HepG2 (cell line): ENCODE results near the gene EPN2. TPM values are rescaled to one million over a fixed set of nuclear protein-coding genes. Genes with fewer than 3 reads are reported as not detected.

Experiments
- AGO1 ChIP-seq: fragments of 200-400 bp; formaldehyde crosslinking; IDR thresholded peaks from 2 replicates; pipeline ENCODE4 v1.6.1; 2017; ENCODE audit warnings: mild to moderate bottlenecking, low read depth, low read length, moderate library complexity; ENCODE audit not compliant: poor library complexity, severe bottlenecking
- BCL6 ChIP-seq: IDR thresholded peaks from 2 replicates; pipeline ENCODE4 v1.6.1; 2016; ENCODE audit warnings: missing genetic modification reagents, missing compliant biosample characterization
- CBX5 ChIP-seq: sonication (generic); formaldehyde crosslinking; IDR thresholded peaks from 2 replicates; pipeline ENCODE4 v1.4.0; 2020; ENCODE audit warnings: missing genetic modification reagents, borderline replicate concordance
- HNF4A ChIP-seq: sonication (generic); formaldehyde crosslinking; IDR thresholded peaks from 2 replicates; pipeline ENCODE4 v1.4.0; 2020; ENCODE audit warnings: missing genetic modification reagents
- ISL2 ChIP-seq: sonication (generic); formaldehyde crosslinking; IDR thresholded peaks from 2 replicates; pipeline ENCODE4 v1.5.0; 2020; ENCODE audit warnings: missing genetic modification reagents
- MAZ ChIP-seq, 2 experiments: sonication (generic) in 1 of 2; formaldehyde crosslinking in 1 of 2; IDR thresholded peaks; 2 replicates each; pipeline versions ENCODE4 v1.5.0 to v1.6.1; 2012 to 2020; ENCODE audit warnings: low read depth in 2 of 2, mild to moderate bottlenecking in 2 of 2, borderline replicate concordance in 1 of 2, improper control_type of control experiment in 1 of 2, low read length in 1 of 2, missing genetic modification reagents in 1 of 2, moderate library complexity in 1 of 2
- MTA1 ChIP-seq: sonication (generic); formaldehyde crosslinking; IDR thresholded peaks from 2 replicates; pipeline ENCODE4 v1.4.0; 2020; ENCODE audit warnings: missing genetic modification reagents, mild to moderate bottlenecking, borderline replicate concordance
- NBN ChIP-seq: fragments of 450-650 bp; conservative IDR thresholded peaks from 2 replicates; pipeline ENCODE4 v1.6.1; 2017
- NFAT5 ChIP-seq: sonication (generic); formaldehyde crosslinking; IDR thresholded peaks from 2 replicates; pipeline ENCODE4 v1.4.0; 2020; ENCODE audit warnings: missing genetic modification reagents
- PCBP2 ChIP-seq: fragments of 200-400 bp; formaldehyde crosslinking; optimal IDR thresholded peaks from 2 replicates; pipeline ENCODE3; 2018; ENCODE audit warnings: low read length, low read depth; ENCODE audit not compliant: poor library complexity, severe bottlenecking
- RBFOX2 ChIP-seq: fragments of 200-400 bp; formaldehyde crosslinking; IDR thresholded peaks from 2 replicates; pipeline ENCODE4 v1.6.1; 2017; ENCODE audit warnings: low read depth, mild to moderate bottlenecking, low read length
- RXRA ChIP-seq: sonication (generic); formaldehyde crosslinking; IDR thresholded peaks from 2 replicates; pipeline ENCODE4 v1.5.1; 2020; ENCODE audit warnings: missing genetic modification reagents
- SOX5 ChIP-seq: IDR thresholded peaks from 2 replicates; pipeline ENCODE4 v1.6.1; 2016; ENCODE audit warnings: borderline replicate concordance
- UBTF ChIP-seq: sonication (generic); formaldehyde crosslinking; IDR thresholded peaks from 2 replicates; pipeline ENCODE4 v1.4.0; 2020; ENCODE audit warnings: mild to moderate bottlenecking, missing genetic modification reagents
- XBP1 ChIP-seq: sonication (generic); formaldehyde crosslinking; IDR thresholded peaks from 2 replicates; pipeline ENCODE4 v1.5.0; 2020; ENCODE audit warnings: missing genetic modification reagents
- ZNF143 ChIP-seq: sonication (generic); formaldehyde crosslinking; IDR thresholded peaks from 2 replicates; pipeline ENCODE4 v1.4.0; 2020; ENCODE audit warnings: missing genetic modification reagents
- ZNF292 ChIP-seq: sonication (generic); formaldehyde crosslinking; IDR thresholded peaks from 2 replicates; pipeline ENCODE4 v1.8.1; 2022; ENCODE audit warnings: mild to moderate bottlenecking, low read depth, missing genetic modification reagents, borderline replicate concordance
- ZNF362 ChIP-seq: sonication (generic); formaldehyde crosslinking; IDR thresholded peaks from 2 replicates; pipeline ENCODE4 v1.4.0; 2020; ENCODE audit warnings: missing genetic modification reagents, mild to moderate bottlenecking, borderline replicate concordance
- ZNF460 ChIP-seq: sonication (generic); formaldehyde crosslinking; IDR thresholded peaks from 2 replicates; pipeline ENCODE4 v1.5.1; 2020; ENCODE audit warnings: missing genetic modification reagents, mild to moderate bottlenecking, borderline replicate concordance
- ZNF510 ChIP-seq: sonication (generic); formaldehyde crosslinking; IDR thresholded peaks from 2 replicates; pipeline ENCODE4 v1.4.0; 2020; ENCODE audit warnings: low read depth, mild to moderate bottlenecking, missing genetic modification reagents
- ZNF709 ChIP-seq: sonication (generic); formaldehyde crosslinking; IDR thresholded peaks from 2 replicates; pipeline ENCODE4 v1.5.0; 2020; ENCODE audit warnings: mild to moderate bottlenecking, missing genetic modification reagents
- polyA plus RNA-seq, 8 experiments: library from polyadenylated mRNA; depleted of rRNA in 3 of 8; stranded (reverse) in 7 of 8; unstranded in 1 of 8; fragments of >200 nt; fragmentation: Illumina TruSeq in 4 of 8; extraction: Trizol in 4 of 8; gene quantifications; 2 replicates each; pipeline versions ENCODE4 v1.2.1 to v1.2.3, GENCODE V29; 2011 to 2016; ENCODE audit warnings: low read depth in 4 of 8, missing spikeins in 1 of 8, mixed read lengths in 1 of 8; ENCODE audit not compliant: insufficient read depth in 1 of 8
- total RNA-seq, 5 experiments: library from RNA; depleted of rRNA; stranded (reverse); fragments of >200 nt; fragmentation: Illumina TruSeq; extraction: Trizol; gene quantifications; 2 replicates each; pipeline ENCODE4 v1.2.3, GENCODE V29; 2016; ENCODE audit warnings: low read depth in 1 of 5

The EPN2 gene
- total and polyA plus RNA-seq, 2 of the 13 experiments (the other 11 are each of a cell fraction or from before 2014, with no cell fraction given) = 7.8 to 19.2 TPM

- TF ChIP-seq AGO1 (no peak), SOX5 (peak; percentile 10; the same call in 1 of the 2 replicates), PCBP2 (no peak), HNF4A (CRISPR knock-in tag) (peak; percentile 86), UBTF (CRISPR knock-in tag) (no peak; the same call in 1 of the 2 replicates), RXRA (CRISPR knock-in tag) (no peak), XBP1 (no peak), ZNF460 (CRISPR knock-in tag) (no peak), CBX5 (no peak), ISL2 (CRISPR knock-in tag) (0 out of 2 replicates have a peak, but pooled peaks have one; percentile 35), ZNF362 (CRISPR knock-in tag) (no peak), NFAT5 (CRISPR knock-in tag) (no peak), BCL6 (CRISPR knock-in tag) (no peak), ZNF709 (CRISPR knock-in tag) (no peak), NBN (no peak), MAZ (IDR thresholded peaks at IDR 0.05; ENCODE audit: borderline replicate concordance, low read depth, low read length) (no peak), MAZ (CRISPR knock-in tag; IDR thresholded peaks at IDR 0.05; ENCODE audit: low read depth) (no peak), RBFOX2 (no peak), ZNF292 (CRISPR knock-in tag) (peak; percentile 81; the same call in 1 of the 2 replicates), ZNF510 (CRISPR knock-in tag) (no peak), ZNF143 (CRISPR knock-in tag) (no peak), MTA1 (CRISPR knock-in tag) (peak; percentile 56; the same call in 1 of the 2 replicates)
Measured at GRCh38 chr17:19364699-19365498, 127.7 kb downstream of the EPN2 start (continued).
